Loucy (cell line): ENCODE results near the gene MYO1A.

Experiments used
- H2AFZ ChIP-seq: fragments of 200-600 bp; sonication (generic); 2 replicates; pipeline ENCODE4 v1.6.0; 2016; ENCODE audit warnings: antibody characterized with exemption, mild to moderate bottlenecking, low read length, moderate library complexity
- H3F3A ChIP-seq: fragments of 200-600 bp; 2 replicates; pipeline ENCODE4 v1.6.0; 2016; ENCODE audit warnings: antibody characterized with exemption, low read depth, mild to moderate bottlenecking
- H3K27me3 ChIP-seq: fragments of 200-600 bp; sonication (generic); 2 replicates; pipeline ENCODE4 v1.6.1; 2014; ENCODE audit warnings: low read length, mild to moderate bottlenecking; ENCODE audit not compliant: insufficient read depth, poor library complexity, severe bottlenecking
- H3K36me3 ChIP-seq: fragments of 200-600 bp; sonication (generic); 2 replicates; pipeline ENCODE4 v1.6.1; 2016; ENCODE audit warnings: low read length; ENCODE audit not compliant: insufficient read depth
- H3K4me1 ChIP-seq: fragments of 200-600 bp; sonication (generic); 2 replicates; pipeline ENCODE4 v1.5.1; 2014; ENCODE audit warnings: low read length, mild to moderate bottlenecking; ENCODE audit not compliant: insufficient read depth, poor library complexity, severe bottlenecking
- H3K4me2 ChIP-seq: fragments of 200-600 bp; sonication (generic); 2 replicates; pipeline ENCODE4 v1.6.0; 2014; ENCODE audit warnings: antibody characterized with exemption, low read length, low read depth, mild to moderate bottlenecking; ENCODE audit not compliant: poor library complexity, severe bottlenecking
- H3K4me3 ChIP-seq: fragments of 200-600 bp; sonication (generic); 2 replicates; pipeline ENCODE4 v1.5.1; 2014; ENCODE audit warnings: low read length, mild to moderate bottlenecking, mixed read lengths; ENCODE audit not compliant: poor library complexity, severe bottlenecking
- H3K79me2 ChIP-seq: fragments of 200-600 bp; sonication (generic); 2 replicates; pipeline ENCODE4 v1.6.1; 2014; ENCODE audit warnings: low read length; ENCODE audit not compliant: insufficient read depth
- H3K9ac ChIP-seq: fragments of 200-600 bp; sonication (generic); 2 replicates; pipeline ENCODE4 v1.6.0; 2014; ENCODE audit warnings: mild to moderate bottlenecking, low read depth, low read length, moderate library complexity; ENCODE audit not compliant: poor library complexity, severe bottlenecking
- H3K9me2 ChIP-seq: fragments of 200-600 bp; sonication (generic); replicated peaks from 2 replicates; pipeline ENCODE4 v1.6.1; 2016; ENCODE audit warnings: low read depth, low read length, mixed read lengths
- H3K9me3 ChIP-seq: fragments of 200-600 bp; sonication (generic); 2 replicates; pipeline ENCODE4 v1.6.1; 2014; ENCODE audit warnings: mild to moderate bottlenecking, antibody characterized with exemption, low read length, low read depth; ENCODE audit not compliant: insufficient read depth
- H4K20me1 ChIP-seq: fragments of 200-600 bp; sonication (generic); 2 replicates; pipeline ENCODE4 v1.6.0; 2014; ENCODE audit warnings: antibody characterized with exemption, low read length, mild to moderate bottlenecking; ENCODE audit not compliant: insufficient read depth, poor library complexity, severe bottlenecking
- CTCF ChIP-seq: fragments of 200-600 bp; sonication (generic); conservative IDR thresholded peaks from 2 replicates; pipeline ENCODE4 v1.5.1; 2014; ENCODE audit warnings: mild to moderate bottlenecking, antibody characterized with exemption, low read length
- EZH2phosphoT487 ChIP-seq: fragments of 200-600 bp; IDR thresholded peaks from 2 replicates; pipeline ENCODE4 v1.6.1; 2018; ENCODE audit warnings: antibody characterized with exemption, mild to moderate bottlenecking, moderate library complexity, borderline replicate concordance

The MYO1A gene

GRCh38 chr12:57029457-57029856 is 20.5 kb downstream of the MYO1A start:
- H3K4me1 ChIP-seq: peaks cover 37% of the 10 kb centered on the region
- H3K9me2 ChIP-seq: no peaks in the 10 kb centered on the region
- no peaks in the 10 kb centered on the region for H3K79me2 ChIP-seq
- H4K20me1 ChIP-seq: no peaks in the 10 kb centered on the region
- H2AFZ ChIP-seq: no peak overlapping the region
- H3K4me3 ChIP-seq: no peak overlapping the region
- no peaks in the 10 kb centered on the region for H3K27me3 ChIP-seq
- no peaks in the 10 kb centered on the region for H3K9me3 ChIP-seq
- no peak overlapping the region for H3K9ac ChIP-seq
- no peaks in the 10 kb centered on the region for H3K36me3 ChIP-seq
- no peak overlapping the region for H3K4me2 ChIP-seq
- H3F3A ChIP-seq: no peaks in the 10 kb centered on the region
- TF ChIP-seq EZH2phosphoT487: no peak
- no peak for TF ChIP-seq CTCF

GRCh38 chr12:57027805-57028153 is 22.1 kb downstream of the MYO1A start:
- no peaks in the 10 kb centered on the region for H4K20me1 ChIP-seq
- no peak overlapping the region for H2AFZ ChIP-seq
- H3K79me2 ChIP-seq: no peaks in the 10 kb centered on the region
- no peaks in the 10 kb centered on the region for H3K9me2 ChIP-seq
- no peak for TF ChIP-seq CTCF
- no peak for TF ChIP-seq EZH2phosphoT487
- H3K9ac ChIP-seq: peak overlapping the region; percentile 28
- H3K4me2 ChIP-seq: no peak overlapping the region
- H3K4me1 ChIP-seq: peaks cover 37% of the 10 kb centered on the region
- no peak overlapping the region for H3K4me3 ChIP-seq
- no peaks in the 10 kb centered on the region for H3K9me3 ChIP-seq
- H3K27me3 ChIP-seq: no peaks in the 10 kb centered on the region
- H3F3A ChIP-seq: no peaks in the 10 kb centered on the region
- H3K36me3 ChIP-seq: no peaks in the 10 kb centered on the region

- Histone ChIP-seq H4K20me1 (no peaks in the 10 kb centered on the region), H3K9me3 (no peaks in the 10 kb centered on the region), H3K4me2 (no peak overlapping the region), H3K36me3 (no peaks in the 10 kb centered on the region), H3K9ac (peak overlapping the region; percentile 28), H2AFZ (peak overlapping the region; percentile 41; the same call in 1 of the 2 replicates), H3K79me2 (no peaks in the 10 kb centered on the region), H3K27me3 (no peaks in the 10 kb centered on the region), H3F3A (no peaks in the 10 kb centered on the region), H3K4me3 (no peak overlapping the region), H3K4me1 (peaks cover 37% of the 10 kb centered on the region), H3K9me2 (no peaks in the 10 kb centered on the region)
- TF ChIP-seq CTCF (no peak), EZH2phosphoT487 (no peak)
Measured at GRCh38 chr12:57027011-57027804, 22.7 kb downstream of the MYO1A start.
